ENCODE data around the gene SDHAF2. TPM values are rescaled to one million over a fixed set of nuclear protein-coding genes. Genes with fewer than 3 reads are reported as not detected.

The SDHAF2 gene
- total RNA-seq, 1 donor from 2014 or later: 35.5 TPM

DNA sequence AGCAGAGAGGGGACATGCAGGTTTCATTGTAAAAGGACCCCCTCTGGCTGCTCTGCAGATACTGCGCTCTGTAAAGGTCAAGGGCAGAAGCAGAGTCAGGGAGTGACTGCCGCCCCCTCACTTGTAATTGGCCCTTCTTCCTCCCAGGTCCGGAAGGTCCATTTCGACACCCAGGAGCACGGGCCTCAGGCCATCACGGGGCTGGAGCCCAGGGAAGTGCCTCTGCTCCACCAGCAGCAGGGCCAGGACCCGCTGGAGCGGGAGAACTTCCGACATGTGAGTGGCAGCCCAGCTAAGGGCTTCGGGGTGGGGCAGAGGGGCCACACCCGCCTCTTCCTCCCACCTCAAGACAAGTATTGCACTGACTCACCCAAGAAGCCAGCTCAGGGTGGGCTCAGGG lies 54.6 kb downstream of the SDHAF2 start:
- DNase-seq (ENCODE audit: low read depth): no peak
- H3K27me3 ChIP-seq (ENCODE audit: control insufficient read depth, insufficient read depth, low read length): peaks cover 56% of the 10 kb centered on the region
- no peaks in the 10 kb centered on the region for H3K36me3 ChIP-seq (ENCODE audit: control insufficient read depth, insufficient read depth, low read length)
- TF ChIP-seq, protein P1, sequence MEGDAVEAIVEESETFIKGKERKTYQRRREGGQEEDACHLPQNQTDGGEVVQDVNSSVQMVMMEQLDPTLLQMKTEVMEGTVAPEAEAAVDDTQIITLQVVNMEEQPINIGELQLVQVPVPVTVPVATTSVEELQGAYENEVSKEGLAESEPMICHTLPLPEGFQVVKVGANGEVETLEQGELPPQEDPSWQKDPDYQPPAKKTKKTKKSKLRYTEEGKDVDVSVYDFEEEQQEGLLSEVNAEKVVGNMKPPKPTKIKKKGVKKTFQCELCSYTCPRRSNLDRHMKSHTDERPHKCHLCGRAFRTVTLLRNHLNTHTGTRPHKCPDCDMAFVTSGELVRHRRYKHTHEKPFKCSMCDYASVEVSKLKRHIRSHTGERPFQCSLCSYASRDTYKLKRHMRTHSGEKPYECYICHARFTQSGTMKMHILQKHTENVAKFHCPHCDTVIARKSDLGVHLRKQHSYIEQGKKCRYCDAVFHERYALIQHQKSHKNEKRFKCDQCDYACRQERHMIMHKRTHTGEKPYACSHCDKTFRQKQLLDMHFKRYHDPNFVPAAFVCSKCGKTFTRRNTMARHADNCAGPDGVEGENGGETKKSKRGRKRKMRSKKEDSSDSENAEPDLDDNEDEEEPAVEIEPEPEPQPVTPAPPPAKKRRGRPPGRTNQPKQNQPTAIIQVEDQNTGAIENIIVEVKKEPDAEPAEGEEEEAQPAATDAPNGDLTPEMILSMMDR (IDR thresholded peaks at IDR 0.05; ENCODE audit: insufficient read depth, low read length, poor library complexity, severe bottlenecking): no peak
- H3K4me3 ChIP-seq (ENCODE audit: low read depth, low read length): no peak overlapping the region

DNA sequence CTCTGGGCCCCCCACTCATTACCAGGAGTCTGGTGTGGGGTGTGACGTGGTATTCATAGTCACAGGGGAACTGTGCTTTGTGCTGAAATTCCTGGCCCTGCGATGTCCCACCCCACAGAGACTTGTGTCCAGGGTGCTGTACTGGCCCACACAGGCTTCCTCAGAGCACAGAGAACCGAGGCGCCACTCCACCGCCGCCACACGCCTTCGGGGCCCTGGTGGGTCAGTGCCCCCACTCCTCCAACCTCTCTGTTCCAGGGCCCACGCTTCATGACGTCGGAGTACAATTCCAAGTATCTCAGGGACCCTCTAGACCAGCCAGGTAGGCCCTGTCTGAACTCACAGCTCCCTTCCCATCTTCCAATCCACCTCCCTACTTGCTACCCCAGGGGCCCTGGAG lies 55.2 kb downstream of the SDHAF2 start:
- Histone ChIP-seq H3K4me3 (ENCODE audit: low read depth, low read length) (no peak overlapping the region), H3K36me3 (ENCODE audit: control insufficient read depth, insufficient read depth, low read length) (no peaks in the 10 kb centered on the region), H3K27me3 (ENCODE audit: control insufficient read depth, insufficient read depth, low read length) (peaks cover 56% of the 10 kb centered on the region)
- no peak for DNase-seq (ENCODE audit: low read depth)
- TF ChIP-seq, protein P1 (IDR thresholded peaks at IDR 0.05; ENCODE audit: insufficient read depth, low read length, poor library complexity, severe bottlenecking): no peak

DNA sequence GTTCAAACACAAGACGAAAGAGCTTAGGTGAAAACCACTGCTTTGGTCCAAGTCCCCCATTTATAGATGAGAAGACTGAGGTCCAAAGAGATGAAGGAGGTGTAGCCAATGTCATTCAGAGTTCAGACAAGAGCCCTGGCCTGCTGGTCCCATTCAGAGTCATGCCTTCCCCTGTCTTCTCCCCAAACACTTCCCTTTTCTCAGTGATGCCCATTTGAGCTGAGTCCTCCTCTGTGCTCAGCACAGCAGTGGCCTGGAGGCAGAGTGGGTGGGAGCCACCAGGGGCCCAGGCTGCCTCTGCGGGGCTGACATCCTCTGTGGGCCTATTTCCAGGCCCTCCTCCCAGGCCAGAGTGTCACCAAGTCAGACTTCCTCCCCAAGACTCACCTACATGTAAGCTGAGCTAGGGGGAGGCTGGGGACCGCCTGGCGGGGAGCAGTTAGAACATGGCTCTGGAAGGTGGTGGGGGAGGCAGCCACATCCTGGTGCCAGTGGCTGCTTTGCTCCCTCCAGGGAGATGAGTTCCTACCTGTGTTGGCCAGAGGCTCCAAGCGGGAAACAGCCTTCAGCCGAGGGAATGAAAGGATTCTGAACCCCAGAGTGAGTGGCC lies 56.2 kb downstream of the SDHAF2 start:
- Histone ChIP-seq H3K27me3 (ENCODE audit: control insufficient read depth, insufficient read depth, low read length) (peaks cover 47% of the 10 kb centered on the region), H3K4me3 (ENCODE audit: low read depth, low read length) (no peak overlapping the region), H3K36me3 (ENCODE audit: control insufficient read depth, insufficient read depth, low read length) (no peaks in the 10 kb centered on the region)
- TF ChIP-seq, protein P1 (IDR thresholded peaks at IDR 0.05; ENCODE audit: insufficient read depth, low read length, poor library complexity, severe bottlenecking): no peak
- DNase-seq (ENCODE audit: low read depth): no peak

DNA sequence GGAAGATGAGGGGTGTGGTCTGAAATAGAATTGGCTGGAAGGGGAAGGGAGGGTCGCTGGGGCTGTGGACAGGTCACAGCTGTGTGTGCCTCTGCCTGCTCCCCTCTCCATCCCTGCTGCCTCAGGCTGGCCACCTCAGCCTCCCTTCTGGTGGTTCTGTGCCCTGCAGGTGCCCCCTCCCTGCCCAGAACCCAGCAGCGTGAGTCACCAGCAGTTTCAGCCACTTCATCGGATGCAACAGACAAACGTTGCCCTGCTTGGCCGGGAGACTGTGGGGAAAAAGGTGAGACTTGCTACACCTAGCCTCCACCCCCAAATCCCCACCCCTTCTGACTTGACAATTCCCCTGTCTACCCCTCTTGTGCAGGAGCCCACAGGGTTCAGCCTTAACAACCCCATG lies 56.9 kb downstream of the SDHAF2 start:
- H3K4me3 ChIP-seq (ENCODE audit: low read depth, low read length): no peak overlapping the region

DNA sequence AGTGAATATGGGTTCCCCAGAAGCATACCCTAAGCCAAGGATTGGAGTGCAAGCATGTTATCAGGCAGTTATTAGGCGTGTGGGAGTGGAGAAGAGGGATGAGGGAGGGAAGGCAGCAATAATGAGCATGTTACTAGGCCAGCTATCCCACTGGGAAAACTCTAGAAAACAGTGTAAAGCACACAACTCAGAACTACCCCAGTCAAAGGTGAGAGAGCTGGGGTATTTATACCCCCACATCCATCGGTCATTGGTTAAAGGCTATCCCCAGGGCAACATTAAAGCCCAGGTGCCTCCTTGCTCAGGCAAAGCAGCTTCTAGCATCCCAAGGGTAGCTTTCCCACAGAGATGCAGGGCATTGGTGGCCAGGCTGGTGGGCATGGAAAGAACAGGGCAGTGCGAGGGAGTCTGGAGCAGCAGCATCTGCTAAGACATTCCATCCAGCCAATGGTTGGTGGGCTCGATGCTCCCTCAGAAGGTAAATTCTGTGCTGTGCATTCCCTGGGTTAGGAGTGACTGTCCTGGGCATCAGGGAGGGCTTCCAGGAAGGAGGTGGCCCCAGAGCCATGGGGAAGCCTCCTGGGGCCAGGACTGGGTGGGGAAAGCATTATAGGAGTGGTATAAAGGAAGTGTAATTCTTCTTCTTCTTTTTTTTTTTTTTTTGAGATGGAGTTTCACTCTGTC lies 57.6 kb downstream of the SDHAF2 start:
- H3K4me3 ChIP-seq (ENCODE audit: low read depth, low read length): no peak overlapping the region
- TF ChIP-seq, protein P1 (IDR thresholded peaks at IDR 0.05; ENCODE audit: insufficient read depth, low read length, poor library complexity, severe bottlenecking): no peak
- no peaks in the 10 kb centered on the region for H3K36me3 ChIP-seq (ENCODE audit: control insufficient read depth, insufficient read depth, low read length)
- DNase-seq (ENCODE audit: low read depth): no peak
- H3K27me3 ChIP-seq (ENCODE audit: control insufficient read depth, insufficient read depth, low read length): peaks cover 39% of the 10 kb centered on the region

More for the DNA sequence above, 56.9 kb downstream of the SDHAF2 start:
- Histone ChIP-seq H3K27me3 (ENCODE audit: control insufficient read depth, insufficient read depth, low read length) (peaks cover 44% of the 10 kb centered on the region), H3K36me3 (ENCODE audit: control insufficient read depth, insufficient read depth, low read length) (no peaks in the 10 kb centered on the region)
- no peak for DNase-seq (ENCODE audit: low read depth)
- TF ChIP-seq, protein P1 (IDR thresholded peaks at IDR 0.05; ENCODE audit: insufficient read depth, low read length, poor library complexity, severe bottlenecking): no peak

Measured in kidney epithelial cell (primary cell).